ENCODE data around the gene TMEM143. TPM values are rescaled to one million over a fixed set of nuclear protein-coding genes. Genes with fewer than 3 reads are reported as not detected.

The TMEM143 gene
- total RNA-seq, 1 donor from 2014 or later = 5.4 TPM

GRCh38 chr19:48396016-48396823 lies 32.5 kb upstream of the TMEM143 start:
- DNase-seq (ENCODE audit: low spot score) = no peak
- no peaks in the 10 kb centered on the region for H3K9me3 Mint-ChIP-seq (ENCODE audit: low read depth)
- H3K27me3 Mint-ChIP-seq (ENCODE audit: low read depth) = no peaks in the 10 kb centered on the region
- H3K27ac Mint-ChIP-seq (ENCODE audit: unreplicated experiment) = peak overlapping the region; percentile 36
- H3K4me1 Mint-ChIP-seq (ENCODE audit: low read depth) = peaks cover 50% of the 10 kb centered on the region
- TF ChIP-seq CTCF (IDR thresholded peaks at IDR 0.05) = no peak
- H3K36me3 Mint-ChIP-seq (ENCODE audit: low read depth) = no peaks in the 10 kb centered on the region
- H3K4me3 Mint-ChIP-seq (ENCODE audit: unreplicated experiment) = no peak overlapping the region

- no peaks in the 10 kb centered on the region for H3K27me3 Mint-ChIP-seq (ENCODE audit: low read depth)
- H3K9me3 Mint-ChIP-seq (ENCODE audit: low read depth) = no peaks in the 10 kb centered on the region
- no peak for TF ChIP-seq CTCF (IDR thresholded peaks at IDR 0.05)
- no peaks in the 10 kb centered on the region for H3K36me3 Mint-ChIP-seq (ENCODE audit: low read depth)
- no peak overlapping the region for H3K27ac Mint-ChIP-seq (ENCODE audit: unreplicated experiment)
- H3K4me1 Mint-ChIP-seq (ENCODE audit: low read depth) = peaks cover 50% of the 10 kb centered on the region
- DNase-seq (ENCODE audit: low spot score) = no peak
- H3K4me3 Mint-ChIP-seq (ENCODE audit: unreplicated experiment) = peak overlapping the region; percentile 16
These were observed 31.8 kb upstream of the TMEM143 start for GRCh38 chr19:48395499-48395898.

GRCh38 chr19:48395170-48395455 lies 31.4 kb upstream of the TMEM143 start:
- peak overlapping the region; percentile 16 for H3K4me3 Mint-ChIP-seq (ENCODE audit: unreplicated experiment)
- no peak for DNase-seq (ENCODE audit: low spot score)
- H3K27me3 Mint-ChIP-seq (ENCODE audit: low read depth) = no peaks in the 10 kb centered on the region

GRCh38 chr19:48394331-48395169 lies 30.8 kb upstream of the TMEM143 start:
- Mint-ChIP-seq H3K27me3 (ENCODE audit: low read depth) (no peaks in the 10 kb centered on the region), H3K4me3 (ENCODE audit: unreplicated experiment) (peak overlapping the region; percentile 77)
- no peak for DNase-seq (ENCODE audit: low spot score)

More at GRCh38 chr19:48395170-48395455, 31.4 kb upstream of the TMEM143 start:
- Mint-ChIP-seq H3K9me3 (ENCODE audit: low read depth) (no peaks in the 10 kb centered on the region), H3K36me3 (ENCODE audit: low read depth) (no peaks in the 10 kb centered on the region), H3K27ac (ENCODE audit: unreplicated experiment) (no peak overlapping the region), H3K4me1 (ENCODE audit: low read depth) (peaks cover 47% of the 10 kb centered on the region)
- TF ChIP-seq CTCF (IDR thresholded peaks at IDR 0.05) = no peak

More at GRCh38 chr19:48394331-48395169, 30.8 kb upstream of the TMEM143 start:
- H3K9me3 Mint-ChIP-seq (ENCODE audit: low read depth) = no peaks in the 10 kb centered on the region
- peaks cover 46% of the 10 kb centered on the region for H3K4me1 Mint-ChIP-seq (ENCODE audit: low read depth)
- H3K36me3 Mint-ChIP-seq (ENCODE audit: low read depth) = no peaks in the 10 kb centered on the region
- no peak for TF ChIP-seq CTCF (IDR thresholded peaks at IDR 0.05)
- H3K27ac Mint-ChIP-seq (ENCODE audit: unreplicated experiment) = peak overlapping the region; percentile 49
